Esophagus squamous epithelium (tissue), 4 donors: ENCODE measurements around the gene DACT3.

ENCODE experiments used
- POLR2A ChIP-seq, 4 donors: fragments of 450-650 bp; IDR thresholded peaks; one replicate each; pipeline ENCODE4 v1.6.1; 2017; ENCODE audit warnings: antibody characterized with exemption in 4 of 4, mild to moderate bottlenecking in 4 of 4, moderate library complexity in 3 of 4
- TF ChIP-seq, protein P1 (sequence below), 6 experiments: fragments of 450-650 bp in 4 of 6; fragments of 200-600 bp in 2 of 6; sonication (generic) in 2 of 6; IDR thresholded peaks; one replicate each; pipeline ENCODE4 v1.5.1; 2016 to 2019; ENCODE audit warnings: antibody characterized with exemption in 6 of 6, mild to moderate bottlenecking in 4 of 6, moderate library complexity in 4 of 6

DNA sequence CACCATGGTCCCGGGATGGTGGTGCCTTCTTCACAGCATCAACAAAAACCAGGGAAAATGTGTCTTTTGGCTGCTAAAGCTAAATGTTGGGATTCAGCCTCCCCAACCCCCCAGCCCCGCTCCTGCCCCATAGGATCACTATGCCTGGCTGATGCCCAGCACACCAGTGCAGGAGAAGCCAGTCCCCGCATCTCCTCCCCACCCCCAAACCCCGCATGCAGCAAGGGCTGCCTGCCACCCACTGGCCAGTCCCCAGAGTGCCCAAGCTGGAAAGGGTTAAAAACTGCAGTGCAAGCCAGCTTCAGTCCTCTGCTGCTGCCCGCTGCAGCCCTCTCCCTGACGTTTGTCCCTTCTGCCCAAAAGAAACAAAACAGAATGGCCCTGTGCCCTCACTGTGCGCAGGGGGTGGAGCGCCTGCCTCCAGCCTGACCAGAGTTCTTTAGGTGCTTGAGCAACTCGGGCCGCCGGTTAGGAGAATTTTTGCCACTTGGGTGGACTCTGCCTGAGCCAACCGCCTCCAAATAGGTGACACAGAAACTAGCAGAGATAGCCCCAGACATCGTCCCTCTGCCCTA, 56.1 kb downstream of the DACT3 start:
- TF ChIP-seq, protein P1, sequence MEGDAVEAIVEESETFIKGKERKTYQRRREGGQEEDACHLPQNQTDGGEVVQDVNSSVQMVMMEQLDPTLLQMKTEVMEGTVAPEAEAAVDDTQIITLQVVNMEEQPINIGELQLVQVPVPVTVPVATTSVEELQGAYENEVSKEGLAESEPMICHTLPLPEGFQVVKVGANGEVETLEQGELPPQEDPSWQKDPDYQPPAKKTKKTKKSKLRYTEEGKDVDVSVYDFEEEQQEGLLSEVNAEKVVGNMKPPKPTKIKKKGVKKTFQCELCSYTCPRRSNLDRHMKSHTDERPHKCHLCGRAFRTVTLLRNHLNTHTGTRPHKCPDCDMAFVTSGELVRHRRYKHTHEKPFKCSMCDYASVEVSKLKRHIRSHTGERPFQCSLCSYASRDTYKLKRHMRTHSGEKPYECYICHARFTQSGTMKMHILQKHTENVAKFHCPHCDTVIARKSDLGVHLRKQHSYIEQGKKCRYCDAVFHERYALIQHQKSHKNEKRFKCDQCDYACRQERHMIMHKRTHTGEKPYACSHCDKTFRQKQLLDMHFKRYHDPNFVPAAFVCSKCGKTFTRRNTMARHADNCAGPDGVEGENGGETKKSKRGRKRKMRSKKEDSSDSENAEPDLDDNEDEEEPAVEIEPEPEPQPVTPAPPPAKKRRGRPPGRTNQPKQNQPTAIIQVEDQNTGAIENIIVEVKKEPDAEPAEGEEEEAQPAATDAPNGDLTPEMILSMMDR (IDR thresholded peaks at IDR 0.05) = no peak
- TF ChIP-seq POLR2A (IDR thresholded peaks at IDR 0.05) = no peak
